A549 treated with GW870086 at 1 μM for 4 hours (cell line): ENCODE results near the gene MC5R. TPM values are rescaled to one million over a fixed set of nuclear protein-coding genes. Genes with fewer than 3 reads are reported as not detected.

ENCODE experiments used
- total RNA-seq: library from RNA; stranded (reverse); fragments of 200-300 nt; extraction: Qiagen RNA extraction; gene quantifications from 5 replicates; pipeline ENCODE4 v1.2.3, GENCODE V29; 2022; ENCODE audit warnings: low read depth

Gene MC5R
- not detected in 5 replicates for total RNA-seq

DNA sequence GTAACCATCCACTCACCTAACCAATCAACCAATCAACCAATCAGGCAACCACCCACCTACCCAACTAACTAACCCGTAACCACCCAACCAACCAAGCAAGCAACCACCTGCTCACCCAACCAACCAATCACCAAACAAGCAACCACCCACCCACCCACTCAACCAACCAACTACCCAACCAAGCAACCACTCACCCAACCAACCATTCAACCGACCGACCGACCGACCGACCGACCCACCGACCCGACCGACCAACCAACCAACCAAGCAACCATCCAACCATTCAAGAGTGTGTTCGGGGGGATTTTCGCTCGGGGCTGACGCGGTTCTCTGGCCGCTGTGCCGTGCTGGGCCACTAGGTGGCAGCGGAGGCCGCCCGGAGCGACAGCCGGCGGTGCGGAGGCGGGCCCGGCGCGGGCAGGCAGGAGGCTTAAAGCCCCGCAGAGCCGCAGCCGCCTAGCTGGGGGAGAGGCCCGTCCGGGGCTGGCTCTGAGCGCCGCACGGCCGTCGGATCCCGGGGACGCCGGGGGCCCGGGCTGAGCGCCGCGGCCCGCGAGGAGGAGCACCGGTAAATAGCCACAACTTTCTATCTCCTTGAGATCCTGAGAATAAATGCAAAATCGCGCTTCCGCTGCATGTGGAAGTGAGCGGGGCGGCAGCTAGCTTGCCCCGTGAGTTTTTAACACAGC is at the start of gene MC5R:
Gene MC5R, plus strand, starts transcription at position 443 of the 689 bp plus-strand sequence. CDS start 1,617 bp downstream, outside the sequence.

Other genes with a start within 250 kb of the MC5R start
- gene FAM210A, start 97.6 kb upstream of the MC5R start, total RNA-seq: 20.9 to 25.4 TPM (median 23.1 TPM) in 5 replicates
- 17.1 to 19.7 TPM (median 17.7 TPM) in 5 replicates for gene RNMT, start 97.5 kb upstream of the MC5R start, total RNA-seq
- not detected in 5 replicates for gene MC2R, start 91.4 kb downstream of the MC5R start, total RNA-seq